ENCODE data around the gene GABBR2. TPM values are rescaled to one million over a fixed set of nuclear protein-coding genes. Genes with fewer than 3 reads are reported as not detected.

GABBR2 gene
- total and polyA plus RNA-seq, 4 donors, result 0.39 TPM; not detected in 3

GRCh38 chr9:98418578-98419259, 290.0 kb downstream of the GABBR2 start:
- intact Hi-C loops (cut with DNase I), result no loop called here
- no peaks in the 10 kb centered on the region for H3K4me1 ChIP-seq (ENCODE audit: control insufficient read depth in 1 of 2, insufficient read depth in 2 of 2, low read length in 2 of 2)
- no peaks in the 10 kb centered on the region for H3K27me3 ChIP-seq (ENCODE audit: control insufficient read depth in 1 of 2, insufficient read depth in 2 of 2, low read length in 1 of 2)
- no peak overlapping the region for H3K27ac ChIP-seq (ENCODE audit: low read depth in 1 of 2, low read length in 2 of 2)
- DNase-seq (no peak), ATAC-seq (ENCODE audit: low FRiP score) (no peak)
- WGBS, 2 donors, result 79 to 84% methylated on average over 8 of the region's 8 CpGs
- H3K4me3 ChIP-seq (ENCODE audit: low read length in 2 of 2), result no peak overlapping the region
- no peaks in the 10 kb centered on the region for H3K36me3 ChIP-seq (ENCODE audit: control insufficient read depth in 1 of 2, insufficient read depth in 2 of 2, low read length in 1 of 2)
- H3K9me3 ChIP-seq (ENCODE audit: control insufficient read depth, low read length), result peaks cover 9% of the 10 kb centered on the region

GRCh38 chr9:98416294-98417248, 292.2 kb downstream of the GABBR2 start:
- DNase-seq (no peak), ATAC-seq (ENCODE audit: low FRiP score) (no peak)
- Histone ChIP-seq H3K27me3 (ENCODE audit: control insufficient read depth in 1 of 2, insufficient read depth in 2 of 2, low read length in 1 of 2) (no peaks in the 10 kb centered on the region), H3K9me3 (ENCODE audit: control insufficient read depth, low read length) (peaks cover 9% of the 10 kb centered on the region), H3K27ac (ENCODE audit: low read depth in 1 of 2, low read length in 2 of 2) (no peak overlapping the region), H3K36me3 (ENCODE audit: control insufficient read depth in 1 of 2, insufficient read depth in 2 of 2, low read length in 1 of 2) (no peaks in the 10 kb centered on the region), H3K4me1 (ENCODE audit: control insufficient read depth in 1 of 2, insufficient read depth in 2 of 2, low read length in 2 of 2) (no peaks in the 10 kb centered on the region), H3K4me3 (ENCODE audit: low read length in 2 of 2) (no peak overlapping the region)
- intact Hi-C loops (cut with DNase I), result no loop called here
- 75 to 78% methylated on average over 10 of the region's 10 CpGs for WGBS, 2 donors

GRCh38 chr9:98415782-98416181, 293.0 kb downstream of the GABBR2 start:
- Histone ChIP-seq H3K4me3 (ENCODE audit: low read length in 2 of 2) (no peak overlapping the region), H3K4me1 (ENCODE audit: control insufficient read depth in 1 of 2, insufficient read depth in 2 of 2, low read length in 2 of 2) (no peaks in the 10 kb centered on the region), H3K27ac (ENCODE audit: low read depth in 1 of 2, low read length in 2 of 2) (no peak overlapping the region), H3K27me3 (ENCODE audit: control insufficient read depth in 1 of 2, insufficient read depth in 2 of 2, low read length in 1 of 2) (no peaks in the 10 kb centered on the region), H3K9me3 (ENCODE audit: control insufficient read depth, low read length) (peaks cover 9% of the 10 kb centered on the region), H3K36me3 (ENCODE audit: control insufficient read depth in 1 of 2, insufficient read depth in 2 of 2, low read length in 1 of 2) (no peaks in the 10 kb centered on the region)
- ATAC-seq (ENCODE audit: low FRiP score) (no peak), DNase-seq (no peak)
- intact Hi-C loops (cut with DNase I), result no loop called here
- WGBS, 2 donors, result 60 to 64% methylated on average over 4 of the region's 4 CpGs

GRCh38 chr9:98413084-98413483, 295.7 kb downstream of the GABBR2 start:
- WGBS, 2 donors, result 59 to 75% methylated on average over 1 of the region's 1 CpG
- no peak overlapping the region for H3K4me3 ChIP-seq (ENCODE audit: low read length in 2 of 2)
- intact Hi-C loops (cut with DNase I), result no loop called here
- H3K9me3 ChIP-seq (ENCODE audit: control insufficient read depth, low read length), result peaks cover 8% of the 10 kb centered on the region
- no peak overlapping the region for H3K27ac ChIP-seq (ENCODE audit: low read depth in 1 of 2, low read length in 2 of 2)
- H3K27me3 ChIP-seq (ENCODE audit: control insufficient read depth in 1 of 2, insufficient read depth in 2 of 2, low read length in 1 of 2), result no peaks in the 10 kb centered on the region
- DNase-seq, result no peak
- ATAC-seq (ENCODE audit: low FRiP score), result no peak
- no peaks in the 10 kb centered on the region for H3K4me1 ChIP-seq (ENCODE audit: control insufficient read depth in 1 of 2, insufficient read depth in 2 of 2, low read length in 2 of 2)
- no peaks in the 10 kb centered on the region for H3K36me3 ChIP-seq (ENCODE audit: control insufficient read depth in 1 of 2, insufficient read depth in 2 of 2, low read length in 1 of 2)

GRCh38 chr9:98412101-98412842, 296.5 kb downstream of the GABBR2 start:
- intact Hi-C loops (cut with DNase I), result no loop called here

GRCh38 chr9:98410185-98410697, 298.5 kb downstream of the GABBR2 start:
- Histone ChIP-seq H3K9me3 (ENCODE audit: control insufficient read depth, low read length) (no peaks in the 10 kb centered on the region), H3K4me3 (ENCODE audit: low read length in 2 of 2) (no peak overlapping the region), H3K27ac (ENCODE audit: low read depth in 1 of 2, low read length in 2 of 2) (no peak overlapping the region), H3K4me1 (ENCODE audit: control insufficient read depth in 1 of 2, insufficient read depth in 2 of 2, low read length in 2 of 2) (no peaks in the 10 kb centered on the region), H3K27me3 (ENCODE audit: control insufficient read depth in 1 of 2, insufficient read depth in 2 of 2, low read length in 1 of 2) (no peaks in the 10 kb centered on the region), H3K36me3 (ENCODE audit: control insufficient read depth in 1 of 2, insufficient read depth in 2 of 2, low read length in 1 of 2) (no peaks in the 10 kb centered on the region)
- ATAC-seq (ENCODE audit: low FRiP score), result no peak
- 27 to 29% methylated on average over 8 of the region's 8 CpGs for WGBS, 2 donors
- intact Hi-C loops (cut with DNase I), result no loop called here
- DNase-seq, result peak in 1 of 2 donors; percentile 50

More at GRCh38 chr9:98412101-98412842, 296.5 kb downstream of the GABBR2 start:
- Histone ChIP-seq H3K4me3 (ENCODE audit: low read length in 2 of 2) (no peak overlapping the region), H3K9me3 (ENCODE audit: control insufficient read depth, low read length) (peaks cover 8% of the 10 kb centered on the region), H3K27me3 (ENCODE audit: control insufficient read depth in 1 of 2, insufficient read depth in 2 of 2, low read length in 1 of 2) (no peaks in the 10 kb centered on the region), H3K36me3 (ENCODE audit: control insufficient read depth in 1 of 2, insufficient read depth in 2 of 2, low read length in 1 of 2) (no peaks in the 10 kb centered on the region), H3K27ac (ENCODE audit: low read depth in 1 of 2, low read length in 2 of 2) (no peak overlapping the region), H3K4me1 (ENCODE audit: control insufficient read depth in 1 of 2, insufficient read depth in 2 of 2, low read length in 2 of 2) (no peaks in the 10 kb centered on the region)
- ATAC-seq (ENCODE audit: low FRiP score), result no peak
- no peak for DNase-seq
- WGBS, 2 donors, result 89 to 92% methylated on average over 10 of the region's 10 CpGs

GRCh38 chr9:98409719-98410118, 299.0 kb downstream of the GABBR2 start:
- WGBS, 2 donors, result 71 to 73% methylated on average over 6 of the region's 6 CpGs
- DNase-seq (no peak), ATAC-seq (ENCODE audit: low FRiP score) (no peak)
- H3K4me1 ChIP-seq (ENCODE audit: control insufficient read depth in 1 of 2, insufficient read depth in 2 of 2, low read length in 2 of 2), result no peaks in the 10 kb centered on the region
- H3K4me3 ChIP-seq (ENCODE audit: low read length in 2 of 2), result no peak overlapping the region
- H3K36me3 ChIP-seq (ENCODE audit: control insufficient read depth in 1 of 2, insufficient read depth in 2 of 2, low read length in 1 of 2), result no peaks in the 10 kb centered on the region
- intact Hi-C loops (cut with DNase I), result no loop called here
- H3K9me3 ChIP-seq (ENCODE audit: control insufficient read depth, low read length), result no peaks in the 10 kb centered on the region
- H3K27me3 ChIP-seq (ENCODE audit: control insufficient read depth in 1 of 2, insufficient read depth in 2 of 2, low read length in 1 of 2), result no peaks in the 10 kb centered on the region
- H3K27ac ChIP-seq (ENCODE audit: low read depth in 1 of 2, low read length in 2 of 2), result no peak overlapping the region

- ATAC-seq (ENCODE audit: low FRiP score) (no peak), DNase-seq (no peak)
- Histone ChIP-seq H3K9me3 (ENCODE audit: control insufficient read depth, low read length) (no peaks in the 10 kb centered on the region), H3K36me3 (ENCODE audit: control insufficient read depth in 1 of 2, insufficient read depth in 2 of 2, low read length in 1 of 2) (no peaks in the 10 kb centered on the region), H3K4me3 (ENCODE audit: low read length in 2 of 2) (no peak overlapping the region), H3K27ac (ENCODE audit: low read depth in 1 of 2, low read length in 2 of 2) (no peak overlapping the region), H3K27me3 (ENCODE audit: control insufficient read depth in 1 of 2, insufficient read depth in 2 of 2, low read length in 1 of 2) (no peaks in the 10 kb centered on the region), H3K4me1 (ENCODE audit: control insufficient read depth in 1 of 2, insufficient read depth in 2 of 2, low read length in 2 of 2) (no peaks in the 10 kb centered on the region)
- WGBS, 2 donors, result 31 to 34% methylated on average over 6 of the region's 6 CpGs
- intact Hi-C loops (cut with DNase I), result no loop called here
Measured at GRCh38 chr9:98406469-98406868, 302.3 kb downstream of the GABBR2 start.
